NT2/D1 (cell line): ENCODE results near the gene GKN2.

Experiments used
- SUZ12 ChIP-seq: IDR thresholded peaks from 2 replicates; pipeline ENCODE4 v1.6.1; 2011; ENCODE audit not compliant: insufficient read length, insufficient read depth; ENCODE audit errors: extremely low read depth
- YY1 ChIP-seq: IDR thresholded peaks from 2 replicates; pipeline ENCODE4 v1.6.1; 2011; ENCODE audit not compliant: insufficient read length, insufficient read depth
- ZNF274 ChIP-seq: IDR thresholded peaks from 2 replicates; pipeline ENCODE4 v1.6.1; 2011; ENCODE audit warnings: mild to moderate bottlenecking, low read depth, low read length

GRCh38 chr2:68936427-68936826, 16.3 kb downstream of the GKN2 start:
- TF ChIP-seq SUZ12 (no peak), YY1 (no peak), ZNF274 (no peak)
